ENCODE data around the gene SLX9.

GRCh38 chr21:44952929-44953627, 13.2 kb downstream of the SLX9 start:
- TF ChIP-seq, protein P1, sequence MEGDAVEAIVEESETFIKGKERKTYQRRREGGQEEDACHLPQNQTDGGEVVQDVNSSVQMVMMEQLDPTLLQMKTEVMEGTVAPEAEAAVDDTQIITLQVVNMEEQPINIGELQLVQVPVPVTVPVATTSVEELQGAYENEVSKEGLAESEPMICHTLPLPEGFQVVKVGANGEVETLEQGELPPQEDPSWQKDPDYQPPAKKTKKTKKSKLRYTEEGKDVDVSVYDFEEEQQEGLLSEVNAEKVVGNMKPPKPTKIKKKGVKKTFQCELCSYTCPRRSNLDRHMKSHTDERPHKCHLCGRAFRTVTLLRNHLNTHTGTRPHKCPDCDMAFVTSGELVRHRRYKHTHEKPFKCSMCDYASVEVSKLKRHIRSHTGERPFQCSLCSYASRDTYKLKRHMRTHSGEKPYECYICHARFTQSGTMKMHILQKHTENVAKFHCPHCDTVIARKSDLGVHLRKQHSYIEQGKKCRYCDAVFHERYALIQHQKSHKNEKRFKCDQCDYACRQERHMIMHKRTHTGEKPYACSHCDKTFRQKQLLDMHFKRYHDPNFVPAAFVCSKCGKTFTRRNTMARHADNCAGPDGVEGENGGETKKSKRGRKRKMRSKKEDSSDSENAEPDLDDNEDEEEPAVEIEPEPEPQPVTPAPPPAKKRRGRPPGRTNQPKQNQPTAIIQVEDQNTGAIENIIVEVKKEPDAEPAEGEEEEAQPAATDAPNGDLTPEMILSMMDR (IDR thresholded peaks at IDR 0.05; ENCODE audit: poor library complexity, severe bottlenecking): no peak
- TF ChIP-seq POLR2AphosphoS5 (IDR thresholded peaks at IDR 0.05) (no peak), REST (IDR thresholded peaks at IDR 0.05; ENCODE audit: borderline replicate concordance) (no peak), TAF1 (IDR thresholded peaks at IDR 0.05; ENCODE audit: low read depth) (no peak), EZH2 (IDR thresholded peaks at IDR 0.05; ENCODE audit: borderline replicate concordance, insufficient read depth, low read length, poor library complexity, severe bottlenecking) (no peak)
